ENCODE measurements around the gene ADCY4.

ADCY4 gene

GRCh38 chr14:24290746-24291145 lies 44.1 kb downstream of the ADCY4 start:
- TF ChIP-seq CTCF (IDR thresholded peaks at IDR 0.05; ENCODE audit: insufficient read depth, low read length, poor library complexity, severe bottlenecking) = no peak
- H3K27me3 ChIP-seq (replicated peaks; ENCODE audit: control insufficient read depth, insufficient read depth, low read length) = no peaks in the 10 kb centered on the region
- H3K36me3 ChIP-seq (ENCODE audit: control insufficient read depth, insufficient read depth, low read length) = peaks cover 22% of the 10 kb centered on the region
- H3K4me3 ChIP-seq (replicated peaks; ENCODE audit: low read depth, low read length) = no peak overlapping the region
- DNase-seq (ENCODE audit: extremely low read depth, insufficient read length) = no peak

DNA sequence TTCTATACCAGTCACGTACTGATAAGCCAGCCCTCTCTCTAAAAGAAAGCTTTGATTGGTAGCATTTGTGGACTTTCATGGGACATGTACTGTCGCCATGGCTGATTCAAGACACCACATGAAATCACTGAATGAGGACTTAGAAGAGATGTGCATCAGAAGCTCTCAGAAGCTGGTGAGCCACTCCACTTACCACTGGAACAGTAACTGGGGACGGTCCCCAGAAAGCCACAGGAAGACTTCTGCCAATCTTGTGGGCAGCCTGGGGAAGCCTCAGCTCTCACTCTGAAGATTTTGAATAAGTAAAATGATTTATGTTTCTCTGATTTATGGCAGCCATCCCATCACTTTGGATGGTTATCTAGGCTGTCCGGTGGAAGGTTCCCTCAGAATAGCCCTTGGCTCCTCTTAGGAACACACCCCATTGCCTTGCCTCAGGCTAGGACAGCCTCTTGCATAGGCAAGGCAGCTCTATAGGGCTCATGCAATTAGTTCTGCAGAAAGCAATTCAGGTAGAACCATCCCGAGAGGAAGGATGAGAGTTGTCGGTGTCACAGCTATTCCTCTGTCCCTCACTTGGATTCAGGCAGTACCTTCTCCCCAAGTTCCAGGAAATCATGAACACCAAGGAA lies 45.1 kb downstream of the ADCY4 start:
- H3K36me3 ChIP-seq (ENCODE audit: control insufficient read depth, insufficient read depth, low read length) = peaks cover 22% of the 10 kb centered on the region
- no peak for TF ChIP-seq CTCF (IDR thresholded peaks at IDR 0.05; ENCODE audit: insufficient read depth, low read length, poor library complexity, severe bottlenecking)

DNA sequence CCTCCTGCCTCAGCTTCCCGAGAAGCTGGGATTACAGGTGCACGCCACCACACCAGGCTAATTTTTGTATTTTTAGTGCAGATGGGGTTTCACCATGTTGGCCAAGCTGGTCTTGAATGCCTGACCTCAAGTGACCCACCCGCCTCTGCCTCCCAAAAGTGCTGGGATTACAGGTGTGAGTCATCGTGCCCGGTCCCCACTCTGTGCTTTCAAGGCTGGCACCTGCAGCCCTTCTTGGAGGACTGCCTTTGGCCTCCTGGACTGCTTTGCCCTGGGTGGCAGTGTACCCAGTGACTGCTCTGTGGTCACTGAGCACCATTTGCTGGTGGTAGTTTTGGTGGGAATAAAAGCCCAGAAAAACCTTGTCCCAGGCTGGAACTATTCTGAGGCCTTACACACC lies 47.9 kb downstream of the ADCY4 start:
- H3K4me3 ChIP-seq (replicated peaks; ENCODE audit: low read depth, low read length) = no peak overlapping the region
- peaks cover 15% of the 10 kb centered on the region for H3K36me3 ChIP-seq (ENCODE audit: control insufficient read depth, insufficient read depth, low read length)
- no peak for TF ChIP-seq CTCF (IDR thresholded peaks at IDR 0.05; ENCODE audit: insufficient read depth, low read length, poor library complexity, severe bottlenecking)
- H3K27me3 ChIP-seq (replicated peaks; ENCODE audit: control insufficient read depth, insufficient read depth, low read length) = no peaks in the 10 kb centered on the region
- no peak for DNase-seq (ENCODE audit: extremely low read depth, insufficient read length)

More for the DNA sequence above, 45.1 kb downstream of the ADCY4 start:
- Histone ChIP-seq H3K4me3 (replicated peaks; ENCODE audit: low read depth, low read length) (no peak overlapping the region), H3K27me3 (replicated peaks; ENCODE audit: control insufficient read depth, insufficient read depth, low read length) (no peaks in the 10 kb centered on the region)
- DNase-seq (ENCODE audit: extremely low read depth, insufficient read length) = no peak

- no peak for DNase-seq (ENCODE audit: extremely low read depth, insufficient read length)
- no peak for TF ChIP-seq CTCF (IDR thresholded peaks at IDR 0.05; ENCODE audit: insufficient read depth, low read length, poor library complexity, severe bottlenecking)
- H3K27me3 ChIP-seq (replicated peaks; ENCODE audit: control insufficient read depth, insufficient read depth, low read length) = no peaks in the 10 kb centered on the region
- H3K36me3 ChIP-seq (ENCODE audit: control insufficient read depth, insufficient read depth, low read length) = peaks cover 4% of the 10 kb centered on the region; the same call in 1 of the 2 replicates
- no peak overlapping the region for H3K4me3 ChIP-seq (replicated peaks; ENCODE audit: low read depth, low read length)
Observed at GRCh38 chr14:24285351-24285750, 49.5 kb downstream of the ADCY4 start.

GRCh38 chr14:24284501-24285035 lies 50.3 kb downstream of the ADCY4 start:
- no peaks in the 10 kb centered on the region for H3K36me3 ChIP-seq (ENCODE audit: control insufficient read depth, insufficient read depth, low read length)
- H3K27me3 ChIP-seq (replicated peaks; ENCODE audit: control insufficient read depth, insufficient read depth, low read length) = no peaks in the 10 kb centered on the region
- no peak overlapping the region for H3K4me3 ChIP-seq (replicated peaks; ENCODE audit: low read depth, low read length)
- TF ChIP-seq CTCF (IDR thresholded peaks at IDR 0.05; ENCODE audit: insufficient read depth, low read length, poor library complexity, severe bottlenecking) = no peak
- no peak for DNase-seq (ENCODE audit: extremely low read depth, insufficient read length)

Measured in GM06990 (cell line).